Stimulated activated CD4-positive, alpha-beta T cell treated with anti-CD3 and anti-CD28 coated beads, Interleukin-15, amount 100 ng/mL, for 48 hours (primary cell): ENCODE data around the gene SYNPO2.
"Not testable (repeated sequence)": the region's sequence is repeated elsewhere in the genome, so short reads cannot be mapped to it uniquely, and the experiment has no call there.

ENCODE experiments used
- DNase-seq, 2 donors: peaks; one replicate each; pipeline ENCODE4 v3.0.0-alpha.2; 2020; ENCODE audit warnings: low read depth in 2 of 2

SYNPO2 gene

GRCh38 chr4:119002476-119002875 lies 113.8 kb downstream of the SYNPO2 start:
- DNase-seq = no peak

- DNase-seq = not testable (repeated sequence)
Observed at GRCh38 chr4:119003001-119003400, 114.3 kb downstream of the SYNPO2 start.

- no peak for DNase-seq
Observed at GRCh38 chr4:119005928-119006460, 117.3 kb downstream of the SYNPO2 start.

- no peak for DNase-seq
Observed at GRCh38 chr4:119008761-119009160, 120.1 kb downstream of the SYNPO2 start.

- not testable (repeated sequence) for DNase-seq
Observed at GRCh38 chr4:119010221-119010620, 121.6 kb downstream of the SYNPO2 start.

- no peak for DNase-seq
Observed at GRCh38 chr4:119010909-119011606, 122.4 kb downstream of the SYNPO2 start.

GRCh38 chr4:119011607-119011988 lies 122.9 kb downstream of the SYNPO2 start:
- no peak for DNase-seq

- no peak for DNase-seq
Observed at GRCh38 chr4:119014658-119015057, 126.0 kb downstream of the SYNPO2 start.

- no peak for DNase-seq
Observed at GRCh38 chr4:119016636-119017035, 128.0 kb downstream of the SYNPO2 start.

- no peak for DNase-seq
Observed at GRCh38 chr4:119017636-119018035, 129.0 kb downstream of the SYNPO2 start.

GRCh38 chr4:119020158-119020557 lies 131.5 kb downstream of the SYNPO2 start:
- no peak for DNase-seq

- DNase-seq = not testable (repeated sequence)
Observed at GRCh38 chr4:119022520-119022919, 133.9 kb downstream of the SYNPO2 start.

GRCh38 chr4:119024102-119024501 lies 135.4 kb downstream of the SYNPO2 start:
- DNase-seq = no peak

- no peak for DNase-seq
Observed at GRCh38 chr4:119025420-119025819, 136.8 kb downstream of the SYNPO2 start.

- no peak for DNase-seq
Observed at GRCh38 chr4:119025916-119026661, 137.4 kb downstream of the SYNPO2 start.

GRCh38 chr4:119026662-119027444 lies 138.2 kb downstream of the SYNPO2 start:
- no peak for DNase-seq

GRCh38 chr4:119027811-119028210 lies 139.2 kb downstream of the SYNPO2 start:
- no peak for DNase-seq

- no peak for DNase-seq
Observed at GRCh38 chr4:119028296-119028695, 139.6 kb downstream of the SYNPO2 start.

- DNase-seq = no peak
Observed at GRCh38 chr4:119029847-119030535, 141.3 kb downstream of the SYNPO2 start.

GRCh38 chr4:119030536-119030890 lies 141.9 kb downstream of the SYNPO2 start:
- no peak for DNase-seq

GRCh38 chr4:119031218-119031617 lies 142.6 kb downstream of the SYNPO2 start:
- no peak for DNase-seq
